T-helper 22 cell (primary cell): ENCODE results near the gene TSPAN2.
"Not testable (repeated sequence)": the region's sequence is repeated elsewhere in the genome, so short reads cannot be mapped to it uniquely, and the experiment has no call there.

Experiments used
- DNase-seq: peaks from one replicate; pipeline ENCODE4 v3.0.0-alpha.2; 2020; ENCODE audit warnings: low read depth

Gene TSPAN2

DNA sequence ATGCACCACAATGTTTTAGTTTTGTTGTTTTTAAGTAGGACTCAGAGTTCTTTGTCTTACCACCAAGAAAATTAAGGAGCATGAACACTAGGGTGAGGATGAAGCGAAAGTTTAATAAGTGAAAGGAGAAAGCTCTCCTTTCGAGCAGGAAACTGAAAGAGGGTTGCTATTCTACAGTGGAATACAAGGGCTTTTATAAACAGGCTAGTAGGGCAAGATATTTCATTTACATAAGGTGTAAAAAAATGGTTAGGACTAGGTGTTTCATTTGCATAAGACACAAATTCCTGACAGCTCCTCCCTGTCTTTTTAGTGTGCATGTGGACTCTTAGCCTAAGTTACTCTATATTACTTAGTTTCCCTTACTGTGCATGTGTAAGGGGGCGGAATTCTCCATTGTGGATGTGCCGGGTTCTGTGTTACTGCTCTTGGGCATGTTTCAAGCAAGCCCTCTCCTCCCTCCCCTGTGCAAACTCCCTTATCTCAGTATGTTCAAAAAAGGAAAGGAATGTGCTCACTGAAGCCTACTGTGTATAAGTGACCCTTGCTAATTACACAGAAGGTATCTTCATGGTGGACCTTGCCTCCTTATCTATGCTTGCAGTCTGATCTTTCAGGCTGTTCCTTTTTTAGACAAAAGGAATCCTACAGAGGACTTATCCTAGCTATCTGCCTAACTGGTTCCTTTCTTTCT is 52.3 kb downstream of the TSPAN2 start:
- no peak for DNase-seq

DNA sequence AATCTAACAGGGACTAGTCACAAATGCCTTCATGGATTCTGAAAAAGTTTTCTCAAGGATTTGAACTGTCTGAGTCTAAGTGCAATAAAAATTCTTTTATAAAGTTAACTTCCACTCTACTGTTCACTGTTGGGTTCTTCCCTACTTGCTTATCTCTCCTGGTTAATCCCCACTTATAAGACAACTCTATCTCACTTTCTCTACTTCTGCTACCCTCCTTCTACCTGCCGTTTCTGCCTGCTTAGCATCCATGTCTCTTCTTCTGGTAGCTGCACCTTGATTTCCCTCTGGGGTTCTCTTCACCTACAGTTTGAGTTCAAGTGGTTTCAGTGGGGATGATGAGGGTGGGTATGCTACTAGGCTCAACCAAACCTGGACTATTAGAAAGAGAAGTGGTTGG is 53.7 kb downstream of the TSPAN2 start:
- no peak for DNase-seq

DNA sequence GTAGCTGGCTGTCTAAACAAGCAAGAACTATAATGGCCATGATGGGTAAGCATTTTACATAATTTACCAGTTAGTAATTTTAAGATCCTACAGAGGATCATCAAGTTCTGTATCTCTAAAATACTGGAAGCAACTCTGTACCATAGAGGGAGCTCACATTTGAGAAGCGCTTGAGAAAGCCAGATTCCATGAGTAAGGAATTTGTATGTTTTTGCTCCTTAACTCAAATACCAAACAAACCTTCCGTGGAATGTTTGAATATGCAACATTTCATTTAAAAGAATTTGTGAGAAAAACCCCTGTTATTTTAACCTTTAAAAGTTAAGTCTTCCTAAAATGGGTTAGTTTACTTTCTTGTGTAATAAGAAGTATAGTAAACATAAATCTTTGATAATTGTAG is 57.7 kb downstream of the TSPAN2 start:
- no peak for DNase-seq

DNA sequence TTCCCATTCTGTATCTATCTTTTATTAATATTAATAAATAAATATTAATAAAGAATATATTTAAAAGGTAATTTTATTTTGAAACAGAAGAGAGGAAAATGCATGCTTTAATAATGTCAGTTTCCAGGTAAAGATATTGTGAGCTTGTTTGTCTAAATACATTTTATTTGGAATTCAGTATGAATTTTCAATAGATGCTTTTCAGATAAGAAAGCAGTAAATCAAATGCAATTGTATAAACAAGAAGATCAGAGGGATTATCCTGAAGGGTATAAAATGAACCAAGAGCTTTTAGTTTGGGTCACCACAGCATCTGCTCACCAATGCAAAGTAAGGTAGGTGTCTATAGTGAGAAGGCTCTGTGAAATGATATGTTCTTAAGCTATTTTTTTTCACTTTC is 59.8 kb downstream of the TSPAN2 start, which contains the start of gene TSHB:
TSS of gene TSHB (plus strand) at position 301 of the 400 bp plus-strand sequence. CDS start 3,537 bp downstream, outside the sequence.
- DNase-seq: no peak

DNA sequence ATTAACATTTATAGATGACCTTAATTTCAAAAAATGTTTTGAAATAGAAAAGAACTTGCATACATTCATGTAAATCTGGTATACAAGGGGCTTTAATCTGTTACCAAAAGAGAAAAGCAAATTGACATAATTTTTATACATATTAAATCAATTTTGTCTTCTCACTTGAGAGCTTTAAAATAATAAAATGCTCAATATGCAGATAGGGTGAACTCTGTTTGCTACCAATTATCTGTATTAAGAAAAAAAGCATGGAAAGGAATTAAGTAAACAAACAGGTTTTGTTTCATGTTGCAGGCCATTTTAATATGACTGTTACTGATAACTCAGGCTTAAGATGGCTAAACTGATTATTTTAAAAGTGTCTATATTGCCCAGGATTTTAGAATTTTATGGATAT is 65.7 kb downstream of the TSPAN2 start:
- no peak for DNase-seq

DNA sequence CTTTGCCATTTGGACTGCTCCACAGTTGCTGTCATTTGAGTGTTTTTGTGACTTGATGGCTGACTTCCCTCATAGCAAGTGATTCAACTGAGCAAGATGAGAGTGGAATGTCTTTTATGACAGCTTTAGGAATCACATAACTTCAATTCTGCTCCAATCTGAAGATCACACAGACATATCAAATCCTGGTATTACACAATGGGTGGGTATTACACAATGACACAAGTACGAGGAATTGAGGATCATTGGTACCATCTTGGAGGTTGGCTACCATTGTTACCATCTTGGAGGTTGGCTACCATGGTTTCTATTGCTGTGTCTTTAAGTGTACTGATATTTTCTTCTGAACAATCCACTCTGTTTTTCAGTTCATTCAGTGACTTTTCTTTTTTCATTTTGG is 68.2 kb downstream of the TSPAN2 start:
- DNase-seq: no peak

DNA sequence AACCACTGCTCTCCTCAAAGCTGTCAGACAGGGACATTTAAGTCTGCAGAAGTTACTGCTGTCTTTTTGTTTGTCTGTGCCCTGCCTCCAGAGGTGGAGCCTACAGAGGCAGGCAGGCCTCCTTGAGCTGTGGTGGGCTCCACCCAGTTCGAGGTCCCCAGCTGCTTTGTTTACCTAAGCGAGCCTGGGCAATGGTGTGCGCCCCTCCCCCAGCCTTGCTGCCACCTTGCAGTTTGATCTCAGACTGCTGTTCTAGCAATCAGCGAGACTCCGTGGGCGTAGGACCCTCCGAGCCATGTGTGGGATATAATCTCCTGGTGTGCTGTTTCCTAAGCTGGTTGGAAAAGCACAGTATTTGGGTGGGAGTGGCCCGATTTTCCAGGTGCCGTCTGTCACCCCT is 69.8 kb downstream of the TSPAN2 start:
- DNase-seq: not testable (repeated sequence)

DNA sequence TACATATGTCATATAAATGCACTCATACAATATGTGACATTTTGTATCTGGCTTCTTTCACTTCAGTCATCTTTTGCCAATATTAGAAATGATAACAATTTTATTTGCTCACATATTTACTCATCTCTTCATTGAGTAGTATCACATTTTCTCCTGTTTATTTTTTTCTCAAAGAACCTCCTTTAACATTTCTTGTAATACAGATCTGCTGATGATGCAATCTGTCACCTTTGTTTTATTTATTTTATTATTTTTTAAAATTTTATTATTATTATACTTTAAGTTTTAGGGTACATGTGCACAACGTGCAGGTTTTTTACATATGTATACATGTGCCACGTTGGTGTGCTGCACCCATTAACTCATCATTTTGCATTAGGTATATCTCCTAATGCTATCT is 75.5 kb downstream of the TSPAN2 start:
- DNase-seq: no peak

DNA sequence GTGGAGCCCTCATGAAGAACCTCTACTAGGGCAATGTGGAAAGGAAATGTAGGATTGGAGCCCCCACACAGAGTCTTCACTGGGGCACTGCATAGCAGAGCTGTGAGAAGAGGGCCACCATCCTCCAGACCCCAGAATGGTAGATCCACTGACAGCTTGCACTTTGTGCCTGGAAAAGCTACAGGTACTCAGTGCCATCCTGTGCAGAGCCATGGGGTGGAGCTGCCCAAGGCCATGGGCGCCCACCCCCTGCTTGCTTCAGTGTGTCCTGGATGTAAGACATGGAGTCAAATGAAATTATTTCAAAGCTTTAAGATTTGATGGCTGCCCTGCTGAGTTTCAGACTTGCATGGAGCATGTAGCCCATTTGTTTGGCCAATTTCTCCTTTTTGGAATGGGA is 76.9 kb downstream of the TSPAN2 start:
- DNase-seq: no peak

DNA sequence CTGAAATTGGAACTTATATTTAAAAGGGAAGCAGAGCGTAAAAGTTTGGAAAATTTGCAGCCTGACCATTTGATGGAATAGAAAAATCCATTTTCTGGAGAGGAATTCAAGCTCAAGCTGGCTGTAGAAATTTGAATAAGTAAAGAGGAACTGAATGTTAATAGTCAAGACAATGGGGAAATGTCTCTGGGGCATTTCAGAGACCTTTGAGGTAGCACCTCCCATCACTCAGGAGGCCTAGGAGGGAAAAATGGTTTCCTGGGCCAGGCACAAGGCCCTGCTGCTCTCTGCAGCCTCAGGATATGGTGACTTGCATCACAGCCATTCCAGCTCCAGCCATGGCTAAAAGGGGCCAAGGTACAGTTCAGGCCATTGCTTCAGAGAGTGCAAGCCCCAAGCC is 77.3 kb downstream of the TSPAN2 start:
- DNase-seq: no peak

DNA sequence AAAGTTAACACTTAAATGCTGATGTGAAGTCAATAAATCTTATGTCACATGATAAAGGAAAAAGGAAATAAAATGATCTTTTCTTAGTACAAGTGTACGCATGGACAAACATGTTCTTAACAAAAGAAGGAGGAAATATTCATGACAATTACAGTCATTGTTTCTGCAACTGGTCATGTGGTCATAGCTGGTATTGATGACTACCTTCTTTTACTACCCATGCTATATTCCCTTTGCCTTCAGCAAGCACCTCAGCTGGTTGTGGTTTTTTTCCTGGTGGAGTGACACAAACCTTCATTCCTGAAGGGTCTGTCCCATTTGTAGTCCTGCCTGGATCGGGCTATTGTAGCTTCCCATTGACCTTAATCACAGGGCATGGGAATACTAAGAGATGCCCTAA is 83.1 kb downstream of the TSPAN2 start:
- no peak for DNase-seq
